GM13977 (cell line): Measurements from ENCODE around the gene CDH23.
"Not testable (repeated sequence)": the region's sequence is repeated elsewhere in the genome, so short reads cannot be mapped to it uniquely, and the experiment has no call there.

ENCODE experiments used
- DNase-seq: peaks from one replicate; pipeline ENCODE4 v3.0.0; 2012; ENCODE audit warnings: low spot score
- in situ Hi-C: fragments of 300-500 bp; cut with MboI; formaldehyde crosslinking; loops from one replicate; pipeline ENCODE4 v1.12.0; 2022; ENCODE audit warnings: low sequenced_read_pairs, low pct_unique_long_range_greater_than_20kb, mixed read lengths, inconsistent platforms; ENCODE audit not compliant: unreplicated experiment
- TF ChIP-seq, protein P1 (sequence below): IDR thresholded peaks from 2 replicates; pipeline ENCODE4 v1.5.1; 2012; ENCODE audit warnings: mild to moderate bottlenecking, control low read depth; ENCODE audit not compliant: insufficient read depth; ENCODE audit errors: extremely low read depth, missing control alignments

CDH23 gene

DNA sequence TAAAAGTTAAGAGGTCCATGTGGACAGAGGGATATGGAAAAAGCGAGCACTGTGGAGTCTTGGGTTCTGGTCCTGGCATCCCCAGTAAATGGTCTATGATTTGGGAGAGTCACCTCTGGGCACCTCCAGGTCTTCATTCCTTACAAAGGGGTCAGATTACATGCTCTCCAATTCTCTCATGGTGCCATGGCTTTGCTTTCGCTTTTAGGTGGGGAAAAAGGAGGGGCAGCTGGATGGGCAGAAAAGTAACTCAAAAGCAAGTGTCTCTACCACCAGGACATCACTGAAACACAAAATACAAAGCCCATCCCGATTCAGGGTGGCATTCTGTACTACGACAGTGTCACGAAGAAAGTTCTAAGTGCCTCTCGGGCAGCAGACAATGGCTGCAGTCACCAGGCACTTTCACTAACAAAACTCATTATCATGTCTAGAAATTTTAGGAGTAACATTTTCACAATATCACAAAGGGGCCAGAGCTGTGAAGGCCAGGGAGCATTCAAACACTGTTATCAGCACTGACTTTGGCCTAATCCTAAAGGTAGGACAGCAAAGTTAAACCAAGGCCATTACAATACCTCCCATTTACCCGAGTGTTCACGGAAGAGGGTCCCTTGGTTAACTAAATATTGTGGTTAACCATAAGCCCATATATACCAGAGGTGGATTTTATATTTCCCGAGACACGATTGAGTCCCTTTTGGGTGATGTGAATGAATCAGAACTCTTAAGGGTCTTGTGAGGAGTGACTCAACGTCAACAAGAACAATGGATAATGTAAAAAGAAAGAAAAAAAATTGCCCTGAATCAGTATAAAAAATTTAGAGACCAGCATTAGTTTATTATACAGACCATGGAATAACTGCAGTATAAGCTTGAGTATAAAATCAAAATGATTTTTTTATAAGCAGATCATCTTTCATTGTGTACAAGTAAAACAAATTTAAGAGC, 451.9 kb downstream of the CDH23 start:
- DNase-seq = no peak
- in situ Hi-C loops = no loop called here
- TF ChIP-seq, protein P1, sequence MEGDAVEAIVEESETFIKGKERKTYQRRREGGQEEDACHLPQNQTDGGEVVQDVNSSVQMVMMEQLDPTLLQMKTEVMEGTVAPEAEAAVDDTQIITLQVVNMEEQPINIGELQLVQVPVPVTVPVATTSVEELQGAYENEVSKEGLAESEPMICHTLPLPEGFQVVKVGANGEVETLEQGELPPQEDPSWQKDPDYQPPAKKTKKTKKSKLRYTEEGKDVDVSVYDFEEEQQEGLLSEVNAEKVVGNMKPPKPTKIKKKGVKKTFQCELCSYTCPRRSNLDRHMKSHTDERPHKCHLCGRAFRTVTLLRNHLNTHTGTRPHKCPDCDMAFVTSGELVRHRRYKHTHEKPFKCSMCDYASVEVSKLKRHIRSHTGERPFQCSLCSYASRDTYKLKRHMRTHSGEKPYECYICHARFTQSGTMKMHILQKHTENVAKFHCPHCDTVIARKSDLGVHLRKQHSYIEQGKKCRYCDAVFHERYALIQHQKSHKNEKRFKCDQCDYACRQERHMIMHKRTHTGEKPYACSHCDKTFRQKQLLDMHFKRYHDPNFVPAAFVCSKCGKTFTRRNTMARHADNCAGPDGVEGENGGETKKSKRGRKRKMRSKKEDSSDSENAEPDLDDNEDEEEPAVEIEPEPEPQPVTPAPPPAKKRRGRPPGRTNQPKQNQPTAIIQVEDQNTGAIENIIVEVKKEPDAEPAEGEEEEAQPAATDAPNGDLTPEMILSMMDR = no peak

DNA sequence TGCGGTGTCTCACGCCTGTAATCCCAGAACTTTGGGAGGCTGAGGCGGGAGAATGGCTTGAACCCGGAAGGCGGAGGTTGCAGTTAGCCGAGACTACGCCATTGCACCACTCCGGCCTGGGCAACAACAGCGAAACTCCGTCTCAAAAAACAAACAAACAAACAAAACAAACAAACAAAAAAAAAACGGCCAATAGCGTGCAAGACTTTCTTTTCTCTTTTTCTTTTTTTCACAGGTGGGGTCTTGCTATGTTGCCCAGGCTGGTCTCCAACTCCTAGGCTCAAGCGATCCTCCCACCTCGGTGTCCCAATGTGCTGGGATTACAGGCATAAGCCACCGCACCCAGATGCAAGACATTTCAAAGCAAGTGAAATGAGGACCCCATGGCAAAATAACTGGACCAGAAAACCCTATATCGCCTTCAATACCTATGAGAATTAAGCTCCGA, 452.8 kb downstream of the CDH23 start:
- TF ChIP-seq, protein P1 = no peak
- DNase-seq = no peak
- in situ Hi-C loops = no loop called here

DNA sequence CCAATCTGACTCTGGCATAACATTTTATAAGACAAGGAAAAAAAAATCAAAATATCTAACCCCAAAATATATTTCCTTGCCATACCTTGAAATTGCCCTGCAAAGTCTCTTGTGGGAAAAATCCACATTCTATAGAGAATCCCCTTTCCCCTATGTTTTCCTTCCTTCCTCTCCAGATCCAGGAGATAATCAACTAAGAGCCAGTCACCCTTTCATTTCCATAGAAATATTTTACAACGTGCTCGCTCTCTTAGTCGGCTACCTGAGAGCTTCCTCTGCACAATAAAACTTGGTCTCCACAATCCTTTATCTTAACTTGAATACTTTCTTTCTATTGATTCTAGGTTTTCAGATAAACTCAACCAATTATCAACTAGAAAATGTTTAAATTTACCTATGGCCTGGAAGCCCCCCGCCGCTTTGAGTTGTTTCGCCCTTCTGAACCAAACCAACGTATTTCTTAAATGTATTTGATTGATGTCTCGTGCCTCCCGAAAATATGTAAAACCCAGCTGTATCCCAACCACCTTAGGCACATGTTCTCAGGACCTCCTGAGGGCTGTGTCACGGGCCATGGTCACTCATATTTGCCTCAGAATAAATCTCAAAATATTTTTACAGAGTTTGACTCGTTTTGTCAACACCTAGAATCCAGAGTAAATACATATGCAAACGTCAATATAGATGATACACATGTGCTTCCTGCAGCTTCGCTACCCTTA, 453.5 kb downstream of the CDH23 start:
- TF ChIP-seq, protein P1 = no peak
- DNase-seq = no peak
- in situ Hi-C loops = no loop called here

- in situ Hi-C loops = no loop called here
- peak; percentile 98 for DNase-seq
- TF ChIP-seq, protein P1 = peak; percentile 4
Observed at GRCh38 chr10:71850743-71851464, 454.2 kb downstream of the CDH23 start, which contains the start of gene PSAP. Gene PSAP (minus strand): TSS chr10:71851251. CDS start chr10:71851221, 30 bp downstream.

DNA sequence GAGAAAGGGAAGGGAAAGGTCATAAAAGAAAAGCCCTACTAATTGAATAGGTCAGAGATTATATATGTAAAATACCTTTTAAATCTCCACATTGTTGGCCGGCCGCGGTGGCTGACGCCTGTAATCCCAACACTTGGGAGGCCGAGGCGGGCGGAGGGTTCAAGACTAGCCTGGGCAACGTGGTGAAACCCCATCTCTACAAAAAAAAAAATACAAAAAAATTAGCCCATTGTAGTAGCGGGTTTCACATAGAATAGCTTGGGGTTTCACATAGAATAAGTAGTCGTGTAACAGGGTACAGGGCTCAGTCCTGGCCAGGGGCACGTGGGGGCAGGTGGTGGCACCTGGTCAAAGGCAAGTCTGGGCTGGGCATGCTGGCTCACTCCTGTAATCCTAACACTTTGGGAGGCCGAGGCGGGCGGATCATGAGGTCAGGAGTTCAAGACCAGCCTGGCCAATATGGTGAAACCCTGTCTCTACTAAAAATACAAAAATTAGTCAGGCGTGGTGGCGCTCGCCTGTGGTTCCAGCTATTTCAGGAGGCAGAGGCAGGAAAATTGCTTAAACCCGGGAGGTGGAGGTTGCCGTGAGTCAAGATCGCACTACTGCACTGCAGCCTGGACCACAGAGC, 454.9 kb downstream of the CDH23 start:
- DNase-seq, in situ Hi-C loops: not testable (repeated sequence)

GRCh38 chr10:71852355-71852937, 455.7 kb downstream of the CDH23 start:
- TF ChIP-seq, protein P1 = no peak
- in situ Hi-C loops = no loop called here
- no peak for DNase-seq
